ENCODE data around the gene EEF2.
A peak's percentile ranks its signal among the peaks of the same experiment; 100 is the strongest.

Gene EEF2

DNA sequence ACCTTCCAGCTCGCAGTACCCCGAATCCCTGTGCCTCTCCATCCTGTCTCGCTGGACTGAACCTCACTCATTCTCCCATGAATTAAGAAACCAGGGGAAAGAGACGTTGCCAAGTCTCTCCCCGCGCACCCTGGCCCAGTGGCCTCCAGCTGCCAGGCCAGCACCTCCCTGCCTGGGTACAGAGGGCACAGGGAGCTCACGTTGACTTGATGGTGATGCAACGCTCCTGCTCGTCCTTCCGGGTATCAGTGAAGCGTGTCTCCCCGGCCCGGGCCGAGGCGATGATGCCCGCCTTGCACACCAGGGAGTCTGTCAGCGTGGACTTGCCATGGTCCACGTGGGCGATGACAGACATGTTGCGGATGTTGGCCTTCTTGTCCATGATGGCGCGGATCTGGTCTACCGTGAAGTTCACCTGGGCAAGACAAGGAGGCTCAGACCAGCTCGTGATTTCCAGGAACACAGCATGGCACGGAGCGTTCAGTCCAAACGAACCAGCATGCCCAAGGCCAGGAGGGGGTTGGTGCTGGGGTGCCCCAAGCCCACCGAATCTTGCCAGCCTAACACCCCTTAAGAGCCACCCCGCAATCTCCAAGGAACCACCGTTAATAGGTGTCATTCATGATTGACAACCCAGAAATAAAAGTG, 1.2 kb downstream of the EEF2 start:
- DNase-seq, result no peak

DNA sequence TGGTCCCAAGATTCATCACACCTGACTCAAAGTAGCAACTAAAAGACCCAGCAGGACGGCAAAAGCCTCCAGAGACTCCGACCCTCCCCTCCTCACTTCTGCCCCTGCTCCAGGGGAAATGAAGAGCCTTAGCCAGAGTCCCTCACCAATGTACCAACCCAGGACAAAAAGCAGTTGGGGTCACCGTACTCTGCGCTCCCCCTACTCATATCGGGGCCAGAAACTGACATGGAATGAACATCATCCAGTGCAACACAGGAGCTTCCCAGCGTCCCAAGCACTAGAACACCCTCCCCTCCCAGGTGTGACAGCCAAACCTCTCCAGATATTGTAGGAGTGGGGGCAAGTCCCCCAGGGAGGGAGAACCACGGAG, 1.7 kb downstream of the EEF2 start:
- DNase-seq, result no peak

DNA sequence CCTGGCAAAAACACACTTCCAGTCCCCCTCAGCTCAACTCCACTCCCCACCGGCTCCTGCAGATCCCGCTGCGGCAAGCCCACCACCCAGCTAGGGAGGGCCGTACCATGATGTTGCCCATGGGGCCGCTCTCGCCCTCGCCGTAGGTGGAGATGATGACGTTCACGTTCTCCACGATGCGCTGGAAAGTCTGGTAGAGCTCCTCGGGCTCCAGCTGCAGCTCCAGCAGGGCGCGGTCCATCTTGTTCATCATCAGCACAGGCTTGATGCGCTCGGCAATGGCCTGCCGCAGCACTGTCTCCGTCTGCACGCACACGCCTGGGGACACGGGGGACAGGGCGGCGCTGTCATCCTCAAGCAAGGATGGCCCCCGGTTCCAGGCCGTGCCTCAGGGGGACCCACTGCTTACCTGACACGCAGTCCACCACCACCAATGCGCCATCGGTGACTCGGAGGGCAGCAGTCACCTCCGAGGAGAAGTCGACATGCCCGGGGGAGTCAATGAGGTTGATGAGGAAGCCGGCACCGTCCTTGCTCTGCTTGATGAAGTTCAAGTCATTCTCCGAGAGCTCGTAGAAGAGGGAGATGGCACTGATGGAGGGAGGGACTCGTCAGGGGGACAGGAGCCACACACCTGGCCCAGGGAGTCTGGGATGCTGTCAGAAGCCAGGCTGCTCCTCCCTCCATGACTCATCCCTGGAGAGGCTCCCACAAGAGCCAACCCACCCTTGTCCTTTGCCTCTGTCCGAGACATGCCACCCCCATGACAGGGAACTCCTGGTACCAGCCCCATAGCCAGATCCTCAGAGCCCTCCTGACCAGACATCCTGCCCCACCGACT, 2.3 kb downstream of the EEF2 start:
- peak; percentile 46 for DNase-seq

DNA sequence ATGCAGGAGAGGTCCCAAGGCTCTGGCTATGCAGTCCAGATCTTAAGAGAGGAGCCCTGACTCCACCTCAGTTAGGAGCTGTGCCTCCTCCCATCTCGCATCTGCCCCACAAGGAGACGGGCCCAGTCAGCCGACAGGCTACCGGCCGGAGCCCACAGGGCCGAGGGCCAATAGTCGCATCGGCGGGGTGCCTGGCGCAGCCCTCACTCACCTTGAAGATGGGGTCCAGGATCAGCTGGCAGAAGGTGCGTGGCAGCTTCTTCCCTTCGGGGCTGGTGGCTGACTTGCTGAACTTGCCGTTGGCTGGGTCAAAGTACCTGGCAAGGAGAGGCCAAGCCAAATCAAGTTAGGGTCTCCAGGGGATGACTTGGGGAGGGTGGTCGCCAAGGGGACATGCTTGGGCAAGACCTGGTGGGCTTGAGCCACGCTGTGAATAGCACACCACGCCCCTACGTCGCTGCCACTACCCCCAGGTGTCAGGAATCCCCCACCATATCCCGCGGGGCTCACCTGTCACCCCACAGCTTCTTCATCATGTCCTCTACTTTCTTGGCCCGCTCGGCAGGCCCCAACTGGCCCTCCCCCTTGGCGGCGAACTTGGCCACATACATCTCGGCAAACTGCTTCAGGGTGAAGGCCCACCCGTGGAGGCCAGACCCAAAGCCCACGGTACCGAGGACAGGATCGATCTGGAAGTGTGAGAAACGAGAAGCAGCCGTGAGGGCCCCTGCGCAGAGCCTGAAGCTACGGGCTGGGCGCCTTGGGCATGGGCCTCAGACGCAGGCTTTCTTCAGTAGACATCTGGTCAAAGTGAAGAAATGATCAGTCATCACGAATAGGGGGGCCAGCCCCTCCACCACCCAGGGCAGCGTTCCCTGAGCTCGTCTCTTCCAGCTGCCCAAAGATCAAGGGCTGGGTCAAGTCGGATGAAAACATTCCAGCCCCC, 3.3 kb downstream of the EEF2 start:
- no peak for DNase-seq

DNA sequence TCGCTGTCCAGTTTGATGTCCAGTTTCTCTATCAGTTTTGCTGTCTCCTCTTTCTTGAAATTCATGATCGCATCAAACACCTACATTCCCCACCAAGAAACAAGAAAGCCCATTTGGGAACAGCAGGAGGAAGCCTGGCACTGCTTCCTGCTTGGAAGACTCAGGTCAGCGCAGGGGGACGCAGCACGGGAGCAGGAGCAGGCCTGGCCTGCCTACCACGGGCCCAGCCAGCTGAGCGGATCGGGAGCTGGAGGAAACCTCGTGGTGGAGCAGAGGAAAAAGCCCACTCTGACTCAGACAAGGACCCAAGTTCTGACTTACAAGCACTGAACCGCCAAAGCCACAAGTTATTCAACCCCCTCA, 3.9 kb downstream of the EEF2 start:
- DNase-seq, result no peak

DNA sequence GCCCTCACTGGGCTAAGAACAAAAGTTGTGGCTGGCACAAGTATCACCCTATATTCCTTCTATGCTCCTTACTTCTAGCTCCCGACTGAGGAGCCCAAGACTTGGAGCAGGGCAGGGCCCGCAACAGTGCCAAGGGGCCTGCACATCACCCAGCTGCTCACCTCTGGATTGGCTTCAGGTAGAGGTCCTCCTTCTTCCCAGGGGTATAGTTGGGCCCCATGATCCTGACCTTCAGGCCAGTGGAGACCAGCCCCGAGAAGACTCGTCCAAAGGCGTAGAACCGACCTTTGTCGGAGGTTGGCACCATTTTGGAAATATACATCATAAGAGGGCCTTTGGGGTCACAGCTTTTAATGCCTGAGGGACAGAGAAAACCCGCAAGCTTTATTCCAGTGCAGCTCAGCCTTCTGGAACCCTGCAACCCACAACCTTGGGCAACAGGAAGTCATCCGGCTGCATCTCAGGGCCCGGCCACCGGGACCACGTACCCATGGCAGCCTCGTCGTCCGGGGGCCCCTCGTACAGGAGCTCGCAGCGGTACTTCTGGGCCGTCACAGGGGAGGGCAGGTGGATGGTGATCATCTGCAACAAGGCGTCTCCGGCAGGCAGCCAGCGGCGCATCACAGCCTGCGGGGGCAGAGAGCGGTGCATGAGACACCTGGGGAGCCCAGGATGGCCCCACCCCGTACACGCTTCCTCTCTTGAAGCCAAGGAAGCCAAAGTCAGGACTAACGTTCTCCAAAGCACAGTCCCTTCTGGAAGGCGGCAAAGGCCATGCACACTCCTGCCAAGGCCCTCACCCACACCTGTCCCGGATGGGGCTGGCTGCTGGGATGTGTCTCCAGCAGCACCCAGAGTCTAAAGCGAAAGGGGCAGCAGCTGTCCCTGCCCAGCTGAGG, 4.7 kb downstream of the EEF2 start:
- no peak for DNase-seq

DNA sequence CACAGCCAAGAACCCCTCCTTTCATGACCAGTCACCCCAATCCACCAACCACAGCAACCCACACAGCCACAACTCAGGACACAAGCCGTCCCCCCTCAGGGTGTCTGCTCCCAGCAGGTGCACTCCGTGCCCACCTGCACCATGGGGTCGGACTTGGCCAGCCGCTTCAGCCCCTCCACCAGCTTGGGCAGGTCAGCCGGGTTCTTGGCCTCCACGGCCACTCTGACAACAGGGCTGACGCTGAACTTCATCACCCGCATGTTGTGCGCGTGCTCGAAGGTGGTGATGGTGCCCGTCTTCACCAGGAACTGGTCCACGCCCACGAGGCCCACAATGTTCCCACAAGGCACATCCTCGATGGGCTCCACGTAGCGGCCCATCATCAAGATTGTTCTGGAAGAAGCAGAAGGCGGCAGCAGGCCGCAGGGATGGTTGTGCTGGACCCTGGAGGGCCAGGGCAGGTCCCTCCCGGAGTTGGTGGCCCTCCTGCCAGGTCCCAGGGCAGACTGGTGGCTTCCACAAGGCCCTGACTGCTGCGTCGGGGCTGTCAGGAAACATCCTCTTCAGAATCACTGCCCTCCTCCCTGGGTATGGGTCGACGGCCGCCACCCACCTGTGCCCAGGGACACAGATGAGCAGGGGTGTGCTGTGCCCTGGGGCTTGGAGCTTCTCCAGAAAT, 5.5 kb downstream of the EEF2 start:
- no peak for DNase-seq

DNA sequence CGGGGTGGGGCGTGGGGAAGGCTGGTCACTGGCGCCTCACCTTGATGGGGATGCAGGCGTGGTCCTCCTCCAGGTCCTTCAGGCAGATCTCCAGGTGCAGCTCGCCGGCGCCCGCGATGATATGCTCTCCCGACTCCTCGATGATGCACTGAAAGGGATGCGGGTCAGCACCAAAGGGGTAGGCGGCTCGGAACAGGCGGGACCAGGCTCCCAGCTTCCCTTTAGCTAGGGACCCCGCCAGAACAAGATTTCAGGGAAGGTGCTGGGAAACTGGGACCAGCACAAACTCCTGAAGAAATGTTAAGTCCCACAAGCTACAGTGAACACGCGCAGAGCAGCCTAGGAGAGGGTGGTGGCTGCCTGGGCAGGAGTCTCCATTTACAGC, 6.0 kb downstream of the EEF2 start:
- no peak for DNase-seq

DNA sequence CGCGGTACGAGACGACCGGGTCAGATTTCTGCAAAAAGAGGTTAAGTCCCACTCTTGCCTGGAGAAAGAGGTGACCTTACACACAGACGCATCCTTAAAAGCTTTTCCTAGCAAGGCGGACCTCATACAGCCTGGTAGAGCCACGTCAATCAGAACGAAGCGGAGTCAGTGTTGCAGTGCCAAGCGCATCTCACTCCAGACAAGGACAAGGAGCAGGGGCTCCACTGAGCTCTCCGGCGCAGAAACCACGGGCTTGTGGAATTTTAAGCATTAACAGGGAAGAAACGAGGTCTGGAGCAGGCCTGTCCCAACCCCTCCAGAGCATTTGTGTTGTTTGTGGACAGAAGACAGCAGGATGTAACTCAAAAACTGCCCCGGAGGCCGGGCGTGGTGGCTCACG, 7.1 kb downstream of the EEF2 start:
- DNase-seq, result no peak

DNA sequence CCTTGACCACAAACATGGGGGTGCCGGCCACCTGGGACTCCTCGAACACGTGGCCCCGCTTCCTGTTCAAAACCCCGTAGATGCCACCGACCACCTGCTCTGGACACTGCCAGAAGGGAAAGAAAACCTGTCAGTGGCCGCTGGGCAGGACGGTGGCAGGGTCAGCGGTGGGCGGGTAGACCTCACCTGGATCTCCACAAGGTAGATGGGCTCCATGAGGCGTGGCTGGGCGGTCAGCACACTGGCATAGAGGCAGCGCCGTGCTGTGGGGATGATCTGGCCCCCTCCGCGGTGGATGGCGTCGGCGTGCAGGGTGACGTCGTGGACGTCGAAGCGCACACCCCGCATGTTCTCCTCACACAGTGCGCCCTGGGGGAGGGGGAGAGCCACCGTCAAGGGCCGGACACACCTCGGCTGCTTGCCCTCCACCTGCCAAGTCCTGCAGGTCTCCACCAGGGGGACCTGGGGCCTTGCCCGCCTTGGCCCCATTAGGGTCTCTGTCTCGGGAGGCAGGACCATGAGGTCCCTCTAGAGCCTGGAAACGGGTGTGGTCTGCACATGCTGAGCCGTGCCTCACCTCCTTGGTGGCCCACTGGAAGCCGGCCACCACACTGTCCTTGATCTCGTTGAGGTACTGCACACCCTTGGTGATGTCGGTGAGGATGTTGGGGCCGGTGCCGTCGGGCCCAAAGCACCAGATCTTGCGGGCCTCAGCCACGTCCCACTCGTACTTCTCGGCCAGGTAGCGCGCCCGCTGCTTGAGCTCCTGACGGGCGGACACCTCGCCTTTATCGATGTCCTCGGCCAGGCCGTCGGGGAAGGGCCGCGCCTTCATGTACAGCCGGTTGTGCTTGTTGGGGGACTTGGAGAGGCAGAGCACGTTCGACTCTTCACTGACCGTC, 7.8 kb downstream of the EEF2 start:
- DNase-seq, result no peak

DNA sequence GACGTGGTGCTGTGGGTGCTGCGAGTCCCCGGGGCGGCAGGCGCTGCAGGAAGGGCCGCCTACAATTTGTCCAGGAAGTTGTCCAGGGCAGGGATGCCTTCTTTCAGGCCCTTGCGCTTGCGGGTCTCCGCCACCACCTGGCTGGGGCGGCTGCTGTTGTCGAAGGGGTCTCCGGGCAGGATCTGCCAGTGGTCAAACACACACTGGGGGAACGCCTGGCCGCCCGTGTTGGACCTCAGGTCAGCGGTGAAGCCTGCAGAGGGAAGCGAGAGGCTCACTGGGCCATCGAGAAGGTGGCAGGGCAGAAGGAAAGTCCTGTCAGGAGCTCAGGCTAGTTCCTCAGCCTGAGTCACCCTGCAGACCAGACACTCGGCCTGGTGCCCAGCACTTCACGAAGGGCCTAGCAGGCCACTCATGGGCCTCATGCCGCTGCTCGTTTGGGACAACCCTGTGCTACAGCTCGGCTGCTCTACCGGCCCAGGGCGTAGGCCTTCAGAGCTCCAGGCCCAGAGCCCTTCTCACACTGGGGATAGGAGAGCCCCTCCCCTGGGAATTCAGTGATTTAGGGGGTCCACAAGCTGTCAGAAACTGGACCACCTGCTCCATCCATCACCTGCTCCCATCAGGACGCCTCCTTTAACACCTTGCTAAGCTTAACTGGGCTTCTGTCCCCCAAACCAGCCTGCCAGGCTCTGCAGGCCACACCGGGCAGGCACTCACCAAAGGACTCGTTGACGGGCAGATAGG, 8.6 kb downstream of the EEF2 start:
- no peak for DNase-seq

DNA sequence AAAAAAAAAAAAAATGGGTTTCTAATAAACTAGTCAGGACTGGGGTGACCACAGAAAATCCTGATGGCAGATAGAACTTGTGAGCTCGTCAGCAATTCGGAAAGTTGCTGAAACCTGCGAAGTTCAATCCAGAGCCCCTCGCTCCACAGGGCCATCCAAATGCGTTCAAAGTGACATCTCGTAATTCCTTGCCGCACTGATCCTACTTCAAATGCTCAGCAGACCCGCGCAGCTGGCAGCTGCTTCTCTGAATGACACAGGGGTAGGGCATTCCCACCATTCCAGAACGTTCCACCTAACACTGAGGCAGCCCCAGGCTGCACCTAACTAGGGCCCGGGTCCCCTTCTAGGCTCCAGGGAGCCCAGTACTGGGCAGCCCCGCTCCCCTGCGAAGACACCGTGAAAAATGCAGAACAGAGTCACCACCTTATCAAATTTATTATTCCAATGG, 9.6 kb downstream of the EEF2 start:
- DNase-seq, result no peak

DNA sequence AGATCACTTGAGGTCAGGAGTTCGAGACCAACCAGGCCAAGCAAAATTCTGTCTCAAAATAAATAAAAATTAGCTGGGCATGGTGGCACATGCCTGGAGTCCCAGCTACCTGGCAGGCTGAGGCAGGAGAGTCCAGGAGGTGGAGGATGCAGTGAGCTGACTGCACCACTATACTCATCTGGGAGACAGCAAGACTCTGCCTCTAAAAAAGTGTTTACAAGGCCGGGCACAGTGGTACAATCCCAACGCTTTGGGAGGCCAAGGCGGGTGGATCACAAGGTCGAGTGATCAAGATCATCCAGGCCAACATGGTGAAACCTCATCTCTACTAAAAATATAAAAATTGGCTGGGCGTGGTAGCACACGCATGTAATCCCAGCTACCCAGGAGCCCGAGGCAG, 10.1 kb downstream of the EEF2 start:
- DNase-seq, result no peak

DNA sequence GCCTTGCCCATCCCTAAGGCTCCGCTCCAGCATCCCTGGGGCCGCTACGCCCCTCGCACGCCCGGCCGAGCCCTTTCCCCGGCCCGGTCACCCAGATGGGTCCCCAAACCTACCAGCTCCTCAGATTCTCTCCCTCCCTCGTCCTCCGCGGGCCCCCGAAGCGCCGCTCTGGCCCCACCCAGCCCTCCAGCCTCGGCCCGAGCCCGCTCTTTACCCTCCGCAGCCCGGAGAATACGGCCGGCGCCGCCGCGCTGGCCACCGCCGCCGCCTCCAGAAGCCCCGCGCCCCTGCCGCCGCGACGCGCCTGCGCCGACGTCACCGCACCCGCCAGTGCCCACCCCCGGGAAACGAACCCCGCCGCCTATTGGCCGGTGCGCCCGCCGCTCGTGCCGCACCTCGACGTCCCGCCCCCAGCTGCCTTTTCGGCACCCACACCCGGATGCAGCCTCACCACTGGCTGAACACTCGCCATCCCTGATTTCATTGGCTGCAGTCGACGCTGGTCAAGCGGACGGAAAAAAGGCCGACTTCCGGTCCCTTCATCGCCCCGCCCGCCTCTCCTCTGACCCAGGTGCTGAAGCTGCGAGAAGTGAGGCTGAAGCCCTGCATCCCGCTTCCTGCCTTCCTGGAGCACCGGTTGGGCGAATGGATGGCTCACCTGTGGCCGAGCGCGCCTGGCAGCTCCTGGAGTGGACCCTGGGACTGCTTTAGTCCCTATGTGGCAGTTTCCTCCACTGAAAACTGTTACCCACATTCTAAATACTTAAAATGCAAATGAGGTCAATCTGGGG, 14.3 kb downstream of the EEF2 start, which contains the start of gene DAPK3:
DAPK3 (minus strand) TSS at position 292 of the 791 bp plus-strand sequence. CDS start 1,364 bp downstream, outside the sequence.
- DNase-seq, result peak; percentile 98

DNA sequence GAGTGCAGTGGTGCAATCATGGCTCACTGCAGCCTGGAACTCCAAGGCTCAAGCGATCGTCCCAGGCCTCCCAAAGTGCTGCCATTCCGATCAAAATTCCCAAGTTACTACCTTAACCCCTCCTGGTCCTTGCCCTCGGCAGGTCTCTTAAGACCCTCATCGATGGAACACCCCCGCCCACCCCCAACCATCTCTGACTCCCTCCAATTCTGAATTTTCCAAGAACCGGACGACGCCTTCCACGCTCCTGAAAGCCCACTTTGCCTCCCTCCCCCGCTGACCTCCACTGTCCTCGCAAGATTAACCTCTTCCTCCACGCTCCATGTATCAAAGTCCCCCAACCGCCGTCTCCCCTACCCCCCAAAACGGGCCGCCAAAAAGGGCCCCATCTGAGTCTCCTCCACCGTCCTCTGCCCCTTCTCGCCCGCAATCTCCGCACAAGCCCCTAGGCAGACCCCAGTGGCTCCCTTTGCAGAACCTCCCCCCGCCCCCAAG, 14.9 kb downstream of the EEF2 start:
- no peak for DNase-seq

DNA sequence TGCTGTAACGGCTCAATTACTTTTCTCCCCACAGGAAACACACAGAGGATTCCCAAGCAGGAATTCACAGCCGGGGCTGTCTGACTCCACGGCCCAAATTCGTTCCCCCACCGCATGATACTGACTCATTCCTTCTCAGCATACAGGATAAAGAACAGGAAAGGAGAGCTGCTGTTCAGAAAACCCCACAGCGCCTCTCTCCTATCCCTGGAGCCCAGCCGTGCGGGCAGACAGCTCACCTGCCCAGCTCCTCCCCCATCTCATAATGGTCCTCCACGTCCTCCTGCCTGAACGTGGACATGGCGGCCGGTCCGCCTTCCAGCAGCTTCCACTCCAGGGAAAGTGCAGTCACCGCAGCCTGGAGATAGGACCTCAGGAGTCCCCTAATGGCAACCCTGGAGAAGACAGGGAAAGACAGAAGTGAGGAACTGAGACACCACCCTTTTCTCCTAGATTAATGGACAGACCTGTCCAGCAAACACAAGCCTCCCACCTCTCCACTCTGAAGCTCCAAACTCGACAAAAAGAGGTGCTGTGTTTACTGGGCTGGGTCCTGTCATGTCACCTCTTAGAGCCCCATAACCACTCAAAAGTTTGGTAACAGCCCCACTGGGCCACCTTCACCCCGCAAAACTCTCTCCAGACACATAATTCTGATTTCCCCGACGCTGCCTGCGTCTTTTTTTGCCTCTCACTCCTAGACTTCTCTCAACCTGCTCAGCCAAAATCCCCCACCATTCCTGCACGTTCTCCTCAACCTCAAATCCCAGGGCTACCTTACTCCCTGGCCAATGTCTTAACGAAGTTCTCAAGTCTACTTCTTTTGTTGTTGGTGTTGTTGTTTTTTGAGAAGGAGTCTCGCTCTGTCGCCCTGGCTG, 15.6 kb downstream of the EEF2 start:
- DNase-seq, result peak; percentile 89

DNA sequence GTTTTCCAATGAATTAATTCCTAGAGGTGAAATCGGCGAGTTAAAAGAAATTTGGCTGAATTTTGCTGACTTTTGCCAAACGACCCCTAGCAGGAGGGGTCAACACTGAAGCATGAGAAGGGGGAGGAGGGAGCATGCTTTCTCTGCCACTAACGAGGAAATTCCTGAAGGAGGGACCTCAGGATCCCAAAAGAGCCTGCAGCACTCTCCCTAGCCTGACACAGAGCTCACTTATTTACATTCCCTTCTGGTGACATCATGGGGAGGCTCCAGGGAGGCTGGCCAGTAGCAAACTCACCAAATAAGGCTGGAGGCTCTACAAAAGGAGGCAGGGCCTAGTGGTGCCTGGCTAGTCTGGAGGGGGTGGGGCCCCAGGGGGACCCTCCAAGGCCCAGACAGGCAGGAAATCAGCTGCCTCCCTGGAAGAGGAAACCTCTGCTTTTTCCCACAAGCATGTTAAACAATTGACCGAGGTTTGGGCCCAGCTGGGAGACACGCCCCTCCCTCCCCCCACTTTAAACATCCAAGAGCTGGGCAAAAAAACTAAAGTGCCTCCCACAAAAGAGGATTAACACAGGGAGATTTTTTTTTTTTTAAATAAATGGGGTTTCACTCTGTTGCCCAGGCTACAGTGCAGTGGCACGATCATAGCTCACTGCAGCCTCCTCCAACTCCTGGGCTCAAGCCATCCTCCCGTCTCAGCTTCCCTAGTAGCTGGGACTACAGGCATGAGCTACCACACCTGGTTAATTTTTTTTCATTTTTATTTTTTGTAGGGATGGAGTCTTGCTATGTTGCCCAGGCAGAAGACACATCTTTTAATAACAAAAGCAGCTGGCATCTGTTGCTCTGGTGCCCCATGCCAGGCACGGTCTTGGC, 16.5 kb downstream of the EEF2 start:
- DNase-seq, result peak; percentile 100
